Left lung (tissue), 10 donors: Measurements from ENCODE around the gene SLC23A2. TPM values are rescaled to one million over a fixed set of nuclear protein-coding genes. Genes with fewer than 3 reads are reported as not detected.

Experiments
- ATAC-seq: fragments of 200-7000 bp; cut with Tn5 transposase; one replicate; pipeline ENCODE4 v1.9.1; 2020; ENCODE audit warnings: moderate library complexity
- DNase-seq, 4 donors: peaks; one replicate each; pipeline ENCODE4 v3.0.0-alpha.2; 2013 to 2020
- H3K27ac ChIP-seq, 2 donors: fragments of 200-600 bp; sonication (generic) in 1 of 2; one replicate each; pipeline versions ENCODE4 v1.5.0 to v1.8.0; 2020 to 2021
- H3K27me3 ChIP-seq, 2 donors: fragments of 200-600 bp; sonication (generic) in 1 of 2; one replicate each; pipeline versions ENCODE4 v1.5.0 to v1.8.0; 2020 to 2021
- H3K36me3 ChIP-seq, 2 donors: fragments of 200-600 bp; sonication (generic) in 1 of 2; one replicate each; pipeline versions ENCODE4 v1.5.0 to v1.8.0; 2020 to 2021
- H3K4me1 ChIP-seq, 2 donors: fragments of 200-600 bp; one replicate each; pipeline ENCODE4 v1.8.0; 2021
- H3K4me3 ChIP-seq, 2 donors: fragments of 200-600 bp; sonication (generic) in 1 of 2; one replicate each; pipeline versions ENCODE4 v1.5.0 to v1.8.0; 2020 to 2021; ENCODE audit warnings: mild to moderate bottlenecking in 1 of 2
- H3K9me3 ChIP-seq, 2 donors: fragments of 200-600 bp; sonication (generic) in 1 of 2; one replicate each; pipeline versions ENCODE4 v1.5.0 to v1.8.0; 2020 to 2021
- CTCF ChIP-seq, 2 donors: fragments of 200-600 bp; sonication (generic) in 1 of 2; IDR thresholded peaks; one replicate each; pipeline versions ENCODE4 v1.5.0 to v1.8.0; 2021; ENCODE audit warnings: antibody characterized with exemption in 2 of 2
- intact Hi-C, 2 donors: fragments of 100-400 bp; cut with DNase I; formaldehyde crosslinking; loops; one replicate each; pipeline versions ENCODE4 v1.11.2 to v1.14.2; 2022
- polyA plus RNA-seq, 6 donors: library from polyadenylated mRNA; unstranded; fragments of 120-200 nt; gene quantifications; one replicate each; pipeline ENCODE4 v1.2.1, GENCODE V29; 2013; ENCODE audit not compliant: insufficient read length in 6 of 6
- total RNA-seq, 2 donors: library from RNA; stranded (reverse); fragmentation: NEBNext Ultra II Directional; extraction: Animal tissue kit (Norgen Biotek cat#: 25700); gene quantifications; one replicate each; pipeline ENCODE4 v1.2.1, GENCODE V29; 2021
- donor health status: DM: no; HTN: yes; CAD: no.
- donor health status: DM: no; HTN: no; CAD: no.

The SLC23A2 gene
- total and polyA plus RNA-seq, 8 donors = 15.8 to 27.1 (median 25.9) TPM

- TF ChIP-seq CTCF (IDR thresholded peaks at IDR 0.05) = no peak
- no peak for DNase-seq
- Histone ChIP-seq H3K36me3 (no peaks in the 10 kb centered on the region), H3K27me3 (no peaks in the 10 kb centered on the region), H3K9me3 (no peaks in the 10 kb centered on the region), H3K4me3 (no peak overlapping the region), H3K4me1 (peaks cover 0 to 15% of the 10 kb centered on the region in 2 donors), H3K27ac (no peak overlapping the region)
- no peak for ATAC-seq
- intact Hi-C loops = no loop called here
Measured at GRCh38 chr20:4846821-4847220, 154.5 kb downstream of the SLC23A2 start.

- ATAC-seq = no peak
- Histone ChIP-seq H3K27me3 (no peaks in the 10 kb centered on the region), H3K36me3 (no peaks in the 10 kb centered on the region), H3K4me3 (no peak overlapping the region), H3K9me3 (no peaks in the 10 kb centered on the region), H3K4me1 (peaks cover 0 to 15% of the 10 kb centered on the region in 2 donors), H3K27ac (peak overlapping the region in 1 of 2 donors; percentile 74)
- TF ChIP-seq CTCF (IDR thresholded peaks at IDR 0.05) = no peak
- intact Hi-C loops = no loop called here
- no peak for DNase-seq
Measured at GRCh38 chr20:4844751-4845465, 156.4 kb downstream of the SLC23A2 start.

- no peak for DNase-seq
- H3K27ac ChIP-seq = no peak overlapping the region
- H3K4me3 ChIP-seq = no peak overlapping the region
- no peaks in the 10 kb centered on the region for H3K27me3 ChIP-seq
- no peak for TF ChIP-seq CTCF (IDR thresholded peaks at IDR 0.05)
- peaks cover 0 to 15% of the 10 kb centered on the region in 2 donors for H3K4me1 ChIP-seq
- no peaks in the 10 kb centered on the region for H3K36me3 ChIP-seq
- intact Hi-C loops = no loop called here
- no peak for ATAC-seq
- H3K9me3 ChIP-seq = no peaks in the 10 kb centered on the region
Measured at GRCh38 chr20:4844325-4844724, 157.0 kb downstream of the SLC23A2 start.

- TF ChIP-seq CTCF (IDR thresholded peaks at IDR 0.05) = no peak
- Histone ChIP-seq H3K27ac (no peak overlapping the region), H3K36me3 (no peaks in the 10 kb centered on the region), H3K4me3 (no peak overlapping the region), H3K9me3 (no peaks in the 10 kb centered on the region), H3K27me3 (no peaks in the 10 kb centered on the region), H3K4me1 (peaks cover 0 to 11% of the 10 kb centered on the region in 2 donors)
- DNase-seq (no peak), ATAC-seq (no peak)
- intact Hi-C loops = no loop called here
Measured at GRCh38 chr20:4840801-4841200, 160.5 kb downstream of the SLC23A2 start.

- ATAC-seq (no peak), DNase-seq (no peak)
- Histone ChIP-seq H3K27ac (no peak overlapping the region), H3K27me3 (no peaks in the 10 kb centered on the region), H3K4me1 (peaks cover 0 to 3% of the 10 kb centered on the region in 2 donors), H3K36me3 (no peaks in the 10 kb centered on the region), H3K4me3 (no peak overlapping the region), H3K9me3 (no peaks in the 10 kb centered on the region)
- intact Hi-C loops = no loop called here
- TF ChIP-seq CTCF (IDR thresholded peaks at IDR 0.05) = no peak
Measured at GRCh38 chr20:4838526-4838925, 162.8 kb downstream of the SLC23A2 start.
